ENCODE data around the gene CDK11B.
A peak's percentile ranks its signal among the peaks of the same experiment; 100 is the strongest.
"Not testable (repeated sequence)": the region's sequence is repeated elsewhere in the genome, so short reads cannot be mapped to it uniquely, and the experiment has no call there.

The CDK11B gene

GRCh38 chr1:1692714-1693647, 34.2 kb upstream of the CDK11B start, which contains the start of gene SLC35E2B:
SLC35E2B (minus strand) TSS chr1:1692795; CDS start chr1:1676699, 16,096 bp downstream.
- peak; percentile 93 for DNase-seq (ENCODE audit: low read depth)
- peak within 1 kb of the TSS; percentile 55 for H3K4me3 ChIP-seq (ENCODE audit: control insufficient read depth, low read depth, low read length)
- TF ChIP-seq, protein P1, sequence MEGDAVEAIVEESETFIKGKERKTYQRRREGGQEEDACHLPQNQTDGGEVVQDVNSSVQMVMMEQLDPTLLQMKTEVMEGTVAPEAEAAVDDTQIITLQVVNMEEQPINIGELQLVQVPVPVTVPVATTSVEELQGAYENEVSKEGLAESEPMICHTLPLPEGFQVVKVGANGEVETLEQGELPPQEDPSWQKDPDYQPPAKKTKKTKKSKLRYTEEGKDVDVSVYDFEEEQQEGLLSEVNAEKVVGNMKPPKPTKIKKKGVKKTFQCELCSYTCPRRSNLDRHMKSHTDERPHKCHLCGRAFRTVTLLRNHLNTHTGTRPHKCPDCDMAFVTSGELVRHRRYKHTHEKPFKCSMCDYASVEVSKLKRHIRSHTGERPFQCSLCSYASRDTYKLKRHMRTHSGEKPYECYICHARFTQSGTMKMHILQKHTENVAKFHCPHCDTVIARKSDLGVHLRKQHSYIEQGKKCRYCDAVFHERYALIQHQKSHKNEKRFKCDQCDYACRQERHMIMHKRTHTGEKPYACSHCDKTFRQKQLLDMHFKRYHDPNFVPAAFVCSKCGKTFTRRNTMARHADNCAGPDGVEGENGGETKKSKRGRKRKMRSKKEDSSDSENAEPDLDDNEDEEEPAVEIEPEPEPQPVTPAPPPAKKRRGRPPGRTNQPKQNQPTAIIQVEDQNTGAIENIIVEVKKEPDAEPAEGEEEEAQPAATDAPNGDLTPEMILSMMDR (conservative IDR thresholded peaks at IDR 0.05; ENCODE audit: control insufficient read depth, insufficient read depth, low read depth, low read length), result peak; percentile 10

DNA sequence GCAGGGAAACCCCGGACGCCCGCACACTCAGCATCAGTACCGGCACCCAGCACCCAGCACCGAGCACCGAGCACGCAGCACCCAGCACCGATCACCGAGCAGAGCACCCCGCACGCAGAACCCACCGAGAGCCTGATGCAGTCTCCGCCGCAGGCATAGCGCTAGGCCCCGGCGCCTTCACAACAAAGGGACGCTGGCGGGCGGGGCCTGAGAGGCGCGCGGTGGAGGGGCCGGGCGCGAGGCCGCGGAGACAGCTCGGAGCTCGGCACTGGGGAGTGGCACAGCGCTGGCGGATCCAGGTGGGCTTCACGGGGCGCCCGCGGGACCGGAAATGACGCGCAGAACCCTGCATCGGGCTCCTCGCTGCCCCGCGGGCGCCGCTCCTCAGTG, 33.5 kb upstream of the CDK11B start:
- DNase-seq (ENCODE audit: low read depth), result peak; percentile 52

GRCh38 chr1:1691443-1691842, 32.6 kb upstream of the CDK11B start:
- not testable (repeated sequence) for DNase-seq (ENCODE audit: low read depth)
- H3K4me3 ChIP-seq (ENCODE audit: control insufficient read depth, low read depth, low read length), result peak overlapping the region; percentile 35

More for the DNA sequence above, 33.5 kb upstream of the CDK11B start:
- H3K4me3 ChIP-seq (ENCODE audit: control insufficient read depth, low read depth, low read length), result peak overlapping the region; percentile 55

DNA sequence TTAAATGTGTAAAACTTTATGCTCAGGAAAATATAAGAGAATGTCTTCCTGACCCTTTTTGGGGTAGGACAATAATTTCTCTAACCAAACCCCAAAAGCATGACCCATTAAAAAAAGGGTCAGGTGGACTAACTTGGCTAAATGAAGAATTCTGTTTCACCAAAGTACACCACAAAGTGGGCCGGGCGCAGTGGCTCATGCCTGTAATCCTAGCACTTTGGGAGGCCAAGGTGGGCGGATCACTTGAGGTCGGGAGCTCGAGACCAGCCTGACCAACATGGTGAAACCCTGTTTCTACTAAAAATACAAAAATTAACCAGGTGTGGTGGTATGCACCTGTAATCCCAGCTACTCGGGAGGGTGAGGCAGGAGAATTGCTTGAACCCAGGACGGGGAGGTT, 30.7 kb upstream of the CDK11B start:
- H3K4me3 ChIP-seq (ENCODE audit: control insufficient read depth, low read depth, low read length); DNase-seq (ENCODE audit: low read depth): not testable (repeated sequence)

DNA sequence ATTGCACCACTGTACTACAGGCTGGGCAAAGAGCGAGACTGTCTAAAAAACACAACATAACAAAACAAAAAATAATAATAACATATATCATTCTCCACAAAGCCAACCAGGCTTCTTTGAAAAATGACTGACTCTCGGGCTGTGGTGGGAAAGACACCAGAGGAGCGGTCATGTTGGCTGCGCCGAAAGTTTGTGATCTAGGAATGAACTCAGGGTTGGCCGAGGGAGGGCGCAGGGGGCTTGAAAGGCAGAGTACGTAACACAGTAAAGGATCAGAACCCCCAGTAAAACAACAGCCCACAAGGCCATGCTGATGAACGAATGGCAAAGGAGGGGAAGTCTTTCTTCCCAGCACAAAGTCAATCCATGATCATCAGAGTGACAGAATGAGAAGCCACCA, 29.0 kb upstream of the CDK11B start:
- H3K4me3 ChIP-seq (ENCODE audit: control insufficient read depth, low read depth, low read length), result no peak overlapping the region
- DNase-seq (ENCODE audit: low read depth), result no peak
- TF ChIP-seq, protein P1 (conservative IDR thresholded peaks at IDR 0.05; ENCODE audit: control insufficient read depth, insufficient read depth, low read depth, low read length), result no peak

- no peak for DNase-seq (ENCODE audit: low read depth)
- TF ChIP-seq, protein P1 (conservative IDR thresholded peaks at IDR 0.05; ENCODE audit: control insufficient read depth, insufficient read depth, low read depth, low read length), result no peak
- H3K4me3 ChIP-seq (ENCODE audit: control insufficient read depth, low read depth, low read length), result no peak overlapping the region
Measured at GRCh38 chr1:1684031-1684681, 25.4 kb upstream of the CDK11B start.

DNA sequence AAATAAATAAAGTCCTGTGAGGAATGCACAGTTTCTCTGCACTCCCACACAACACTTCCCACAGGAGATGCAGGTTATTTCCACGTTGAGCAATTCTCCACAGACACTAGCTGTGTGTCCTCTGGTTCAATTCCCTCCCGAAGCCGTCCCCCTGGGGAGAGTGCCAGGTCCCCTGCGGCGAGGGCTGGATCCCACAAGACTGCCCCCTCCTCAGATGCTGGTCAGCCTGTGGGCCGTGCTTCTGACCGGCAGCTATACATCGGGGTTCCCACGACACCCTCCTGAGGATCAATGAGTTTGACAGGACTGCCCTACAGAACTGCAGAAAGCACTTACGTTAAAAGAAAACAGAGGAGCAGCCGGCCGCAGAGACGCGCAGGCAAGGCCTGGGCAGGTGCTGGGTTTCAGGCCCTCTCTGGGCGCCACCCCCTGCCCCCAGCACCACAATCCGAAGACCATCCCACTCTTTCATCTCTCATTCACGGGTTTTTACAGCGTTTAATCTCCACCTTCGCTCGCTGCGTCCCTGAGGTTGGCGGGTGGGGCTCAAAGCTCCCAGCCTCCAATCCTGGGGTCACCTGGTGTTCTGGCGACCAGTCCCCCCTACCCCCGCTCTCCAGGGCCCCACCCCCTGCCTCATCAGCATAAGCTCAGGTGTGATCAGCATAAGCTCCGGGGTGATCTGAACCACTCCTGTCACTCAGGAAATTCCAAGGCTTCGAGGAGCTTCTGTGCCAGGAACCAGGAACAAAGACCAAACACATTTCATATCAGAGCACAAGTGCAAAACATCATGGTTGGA, 24.5 kb upstream of the CDK11B start:
- TF ChIP-seq, protein P1 (conservative IDR thresholded peaks at IDR 0.05; ENCODE audit: control insufficient read depth, insufficient read depth, low read depth, low read length), result no peak
- DNase-seq (ENCODE audit: low read depth), result no peak
- no peak overlapping the region for H3K4me3 ChIP-seq (ENCODE audit: control insufficient read depth, low read depth, low read length)

GRCh38 chr1:1680912-1681273, 22.1 kb upstream of the CDK11B start:
- TF ChIP-seq, protein P1 (conservative IDR thresholded peaks at IDR 0.05; ENCODE audit: control insufficient read depth, insufficient read depth, low read depth, low read length), result no peak
- DNase-seq (ENCODE audit: low read depth), result peak; percentile 14

More at GRCh38 chr1:1680912-1681273, 22.1 kb upstream of the CDK11B start:
- H3K4me3 ChIP-seq (ENCODE audit: control insufficient read depth, low read depth, low read length), result no peak overlapping the region
